ENCODE results near the gene MGLL. TPM values are rescaled to one million over a fixed set of nuclear protein-coding genes. Genes with fewer than 3 reads are reported as not detected.

The MGLL gene
- total RNA-seq, 1 experiment from 2014 or later, result 6.8 TPM

DNA sequence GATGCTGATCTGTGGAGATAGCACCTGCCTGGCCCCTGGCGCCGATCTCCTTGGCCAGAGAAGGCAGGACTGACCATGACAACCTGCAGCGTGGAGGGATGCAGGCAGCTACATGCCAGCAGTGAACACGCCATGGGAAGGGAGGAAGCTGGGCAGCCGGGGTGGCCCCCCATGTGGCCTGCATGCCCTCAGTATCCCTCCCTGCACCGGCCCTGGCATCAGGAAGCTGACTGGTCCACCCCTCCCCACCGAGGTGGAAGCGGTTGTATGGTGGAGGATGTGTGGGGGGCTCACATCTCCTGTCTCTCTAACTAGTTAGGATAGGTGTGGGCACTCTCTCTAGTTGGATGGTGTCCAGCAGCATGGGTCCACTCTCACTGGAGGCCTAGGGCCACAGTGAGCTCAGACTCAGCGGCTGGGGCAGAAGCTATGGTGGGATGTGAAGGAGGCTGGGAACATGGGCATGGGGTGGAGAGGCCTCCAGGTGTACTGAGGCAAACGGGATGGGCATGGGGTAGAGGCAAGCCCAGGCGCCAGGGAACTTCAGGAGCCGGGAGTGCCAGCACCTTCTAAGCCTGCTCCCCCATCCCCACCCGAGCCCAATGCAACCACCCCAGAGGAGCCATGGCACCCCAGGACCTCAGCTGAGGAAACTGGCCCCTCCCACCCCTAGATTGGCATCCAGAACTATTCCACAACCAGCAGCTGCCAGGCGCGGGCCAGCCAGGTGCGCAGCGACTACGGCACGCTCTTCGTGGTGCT lies 151.4 kb downstream of the MGLL start (continued):
- TF ChIP-seq, protein P1, sequence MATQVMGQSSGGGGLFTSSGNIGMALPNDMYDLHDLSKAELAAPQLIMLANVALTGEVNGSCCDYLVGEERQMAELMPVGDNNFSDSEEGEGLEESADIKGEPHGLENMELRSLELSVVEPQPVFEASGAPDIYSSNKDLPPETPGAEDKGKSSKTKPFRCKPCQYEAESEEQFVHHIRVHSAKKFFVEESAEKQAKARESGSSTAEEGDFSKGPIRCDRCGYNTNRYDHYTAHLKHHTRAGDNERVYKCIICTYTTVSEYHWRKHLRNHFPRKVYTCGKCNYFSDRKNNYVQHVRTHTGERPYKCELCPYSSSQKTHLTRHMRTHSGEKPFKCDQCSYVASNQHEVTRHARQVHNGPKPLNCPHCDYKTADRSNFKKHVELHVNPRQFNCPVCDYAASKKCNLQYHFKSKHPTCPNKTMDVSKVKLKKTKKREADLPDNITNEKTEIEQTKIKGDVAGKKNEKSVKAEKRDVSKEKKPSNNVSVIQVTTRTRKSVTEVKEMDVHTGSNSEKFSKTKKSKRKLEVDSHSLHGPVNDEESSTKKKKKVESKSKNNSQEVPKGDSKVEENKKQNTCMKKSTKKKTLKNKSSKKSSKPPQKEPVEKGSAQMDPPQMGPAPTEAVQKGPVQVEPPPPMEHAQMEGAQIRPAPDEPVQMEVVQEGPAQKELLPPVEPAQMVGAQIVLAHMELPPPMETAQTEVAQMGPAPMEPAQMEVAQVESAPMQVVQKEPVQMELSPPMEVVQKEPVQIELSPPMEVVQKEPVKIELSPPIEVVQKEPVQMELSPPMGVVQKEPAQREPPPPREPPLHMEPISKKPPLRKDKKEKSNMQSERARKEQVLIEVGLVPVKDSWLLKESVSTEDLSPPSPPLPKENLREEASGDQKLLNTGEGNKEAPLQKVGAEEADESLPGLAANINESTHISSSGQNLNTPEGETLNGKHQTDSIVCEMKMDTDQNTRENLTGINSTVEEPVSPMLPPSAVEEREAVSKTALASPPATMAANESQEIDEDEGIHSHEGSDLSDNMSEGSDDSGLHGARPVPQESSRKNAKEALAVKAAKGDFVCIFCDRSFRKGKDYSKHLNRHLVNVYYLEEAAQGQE (IDR thresholded peaks at IDR 0.05; ENCODE audit: low read depth), result no peak
- TF ChIP-seq POLR2AphosphoS5 (IDR thresholded peaks at IDR 0.05; ENCODE audit: low read depth, low read length) (no peak), CEBPB (IDR thresholded peaks at IDR 0.05; ENCODE audit: low read depth) (no peak), ZBTB33 (IDR thresholded peaks at IDR 0.05; ENCODE audit: extremely low read depth, insufficient replicate concordance, low read length) (no peak), POLR2A (IDR thresholded peaks at IDR 0.05; ENCODE audit: borderline replicate concordance, extremely low read depth, insufficient read depth, insufficient read length) (no peak)

DNA sequence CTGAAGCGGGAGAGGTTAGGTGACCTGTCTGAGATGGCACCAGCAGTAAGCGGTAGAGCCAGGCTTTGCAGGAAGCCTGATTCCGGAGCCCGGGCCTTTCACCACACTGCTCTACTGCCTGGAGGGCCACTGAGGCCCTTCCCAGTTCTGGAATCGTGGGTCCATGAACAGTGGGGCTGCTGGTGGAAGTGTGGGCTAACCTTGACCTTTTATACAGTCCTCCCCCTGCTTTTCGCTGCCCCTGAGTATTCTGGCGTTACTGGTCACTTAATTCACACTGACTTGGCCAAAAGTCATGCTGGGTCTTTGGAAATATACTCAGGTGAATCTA lies 152.1 kb downstream of the MGLL start:
- H3K9me2 ChIP-seq (ENCODE audit: insufficient read depth), result no peaks in the 10 kb centered on the region
- no peaks in the 10 kb centered on the region for H3K27me3 ChIP-seq (ENCODE audit: insufficient read depth, low read length)
- no peak for TF ChIP-seq CEBPB (IDR thresholded peaks at IDR 0.05; ENCODE audit: low read depth)
- no peak for TF ChIP-seq RAD21 (IDR thresholded peaks at IDR 0.05; ENCODE audit: low read depth)
- TF ChIP-seq CBX3 (IDR thresholded peaks at IDR 0.05; ENCODE audit: low read depth), result no peak
- TF ChIP-seq TCF7L2 (IDR thresholded peaks at IDR 0.05; ENCODE audit: borderline replicate concordance, extremely low read depth, insufficient read depth, insufficient read length), result no peak
- TF ChIP-seq SIN3A (IDR thresholded peaks at IDR 0.05; ENCODE audit: low read depth), result no peak
- no peak for TF ChIP-seq FOSL1 (IDR thresholded peaks at IDR 0.05; ENCODE audit: low read depth)
- TF ChIP-seq ZNF274 (IDR thresholded peaks at IDR 0.05; ENCODE audit: low read depth, low read length), result no peak
- TF ChIP-seq EZH2phosphoT487 (IDR thresholded peaks at IDR 0.05; ENCODE audit: borderline replicate concordance), result no peak
- TF ChIP-seq ELF1 (IDR thresholded peaks at IDR 0.05; ENCODE audit: borderline replicate concordance, low read depth), result no peak
- no peak for TF ChIP-seq EZH2 (IDR thresholded peaks at IDR 0.05)
- no peak for TF ChIP-seq EGR1 (IDR thresholded peaks at IDR 0.05; ENCODE audit: low read depth)
- ATAC-seq, result no peak
- intact Hi-C loops (cut with micrococcal nuclease), result no loop called here
- no peak overlapping the region for H2AFZ ChIP-seq (ENCODE audit: low read depth, low read length, poor library complexity, severe bottlenecking)
- no peaks in the 10 kb centered on the region for H3K9me3 ChIP-seq (ENCODE audit: control insufficient read depth in 1 of 2, insufficient read depth in 1 of 2, low read depth in 1 of 2, low read length in 2 of 2)
- CTCF ChIA-PET, result no interaction called here
- H3K79me2 ChIP-seq (ENCODE audit: insufficient read depth, low read length), result no peaks in the 10 kb centered on the region
- DNase-seq (ENCODE audit: low read depth, low spot score), result no peak
- no peak overlapping the region for H3K27ac ChIP-seq (ENCODE audit: low read depth, low read length)
- RAD21 ChIA-PET (ENCODE audit: low non-redundant PET in 1 of 2, low total read pairs in 2 of 2, uncharacterized antibody in 2 of 2, unreplicated experiment in 2 of 2), result no interaction called here
- POLR2A ChIA-PET, result no interaction called here
- H3K36me3 ChIP-seq (ENCODE audit: control insufficient read depth in 1 of 2, insufficient read depth in 2 of 2, low read length in 2 of 2), result no peaks in the 10 kb centered on the region
- H3K4me2 ChIP-seq (ENCODE audit: low read length), result no peak overlapping the region
- peaks cover 0 to 19% of the 10 kb centered on the region in 2 experiments; a peak in 2 of 4 replicates for H3K4me1 ChIP-seq (ENCODE audit: control insufficient read depth in 1 of 2, insufficient read depth in 2 of 2, low read length in 2 of 2)
- no TSS peak for BruUV-seq (replicated peaks)
- H4K20me1 ChIP-seq (ENCODE audit: insufficient read depth), result no peaks in the 10 kb centered on the region
- no peak overlapping the region for H3K9ac ChIP-seq (ENCODE audit: low read length)
- no peak overlapping the region for H3K4me3 ChIP-seq (replicated peaks in 1 of 2; ENCODE audit: low read depth in 1 of 2, low read length in 2 of 2)
